MM.1S (cell line): ENCODE measurements around the gene CITED4.

Source experiments
- CTCF ChIP-seq: fragments of 300-600 bp; sonication (generic); IDR thresholded peaks from 2 replicates; pipeline ENCODE4 v1.5.1; 2016; ENCODE audit warnings: antibody characterized with exemption, low read length, mixed read lengths
- EZH2 ChIP-seq: fragments of 300-600 bp; sonication (generic); optimal IDR thresholded peaks from 2 replicates; pipeline ENCODE3; 2017; ENCODE audit warnings: low read depth, mild to moderate bottlenecking, antibody characterized with exemption, low read length, mixed read lengths

GRCh38 chr1:40819101-40819500, 43.1 kb downstream of the CITED4 start:
- no peak for TF ChIP-seq CTCF
- no peak for TF ChIP-seq EZH2
